HG02973 (cell line): ENCODE measurements around the gene MTMR3.

Source experiments
- ATAC-seq: cut with Tn5 transposase; IDR thresholded peaks from one replicate; pipeline ENCODE4 v1.9.1; 2021; ENCODE audit warnings: moderate library complexity; ENCODE audit not compliant: unreplicated experiment

The MTMR3 gene

DNA sequence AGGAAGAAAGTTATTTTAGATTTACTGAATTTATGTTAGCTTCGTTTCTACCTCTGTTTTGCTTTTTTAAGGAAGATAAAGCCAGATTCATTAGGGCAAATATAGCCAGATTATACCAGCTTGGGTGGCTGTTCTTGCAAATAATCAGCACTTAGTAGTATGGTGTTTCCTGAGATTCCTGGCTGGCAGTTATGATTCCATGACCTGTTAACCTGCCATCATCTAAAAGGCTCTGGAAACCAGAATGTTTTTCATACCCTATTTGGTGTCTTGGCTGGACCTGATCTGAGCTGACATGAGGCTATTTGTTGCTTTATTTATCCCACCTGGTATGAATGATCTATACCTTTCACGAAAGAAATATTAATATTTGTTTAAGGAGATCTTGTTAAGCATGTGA is 114.5 kb downstream of the MTMR3 start:
- no peak for ATAC-seq

GRCh38 chr22:29998627-29999384 is 115.8 kb downstream of the MTMR3 start:
- no peak for ATAC-seq

- ATAC-seq: no peak
Measured at GRCh38 chr22:30000566-30000965, 117.6 kb downstream of the MTMR3 start.

DNA sequence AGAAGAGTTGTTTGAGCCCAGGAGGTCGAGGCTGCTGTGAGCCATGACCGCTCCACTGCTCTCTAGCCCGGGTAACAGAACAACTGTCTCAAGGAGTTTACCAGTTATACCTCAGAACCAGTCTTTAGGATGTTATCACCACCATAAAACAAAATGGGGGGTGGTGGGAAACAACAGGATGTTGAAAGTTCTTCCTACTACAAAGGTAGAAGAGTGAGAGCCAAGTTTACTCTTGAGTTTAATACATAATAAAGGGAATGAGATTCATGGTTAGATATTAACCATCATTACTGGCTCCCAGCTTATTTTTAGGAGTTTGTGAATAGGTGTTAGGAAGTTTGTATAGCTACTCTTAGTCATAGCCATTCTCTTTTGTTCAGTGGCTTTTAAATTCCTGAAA is 118.5 kb downstream of the MTMR3 start:
- no peak for ATAC-seq

- no peak for ATAC-seq
Measured at GRCh38 chr22:30002861-30003486, 120.0 kb downstream of the MTMR3 start.

DNA sequence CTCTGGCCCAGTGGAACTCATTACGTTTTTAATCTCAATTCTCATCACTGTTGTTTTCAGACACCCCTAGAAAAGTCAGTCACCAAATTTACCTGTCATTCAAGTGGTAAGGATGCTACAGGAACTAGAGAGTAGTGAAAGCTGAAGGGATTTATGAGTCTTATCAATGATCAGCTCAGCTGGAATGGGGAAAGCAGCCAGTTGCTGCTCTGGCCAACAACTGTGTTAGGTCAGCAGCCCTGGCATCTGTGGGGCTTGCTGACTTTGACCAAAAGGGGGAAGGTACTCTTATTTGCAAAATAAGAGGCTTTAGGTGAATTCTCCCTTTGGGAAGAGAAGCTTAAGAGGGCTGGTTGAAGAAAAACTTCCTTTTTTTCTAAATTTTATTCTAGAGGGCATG is 121.1 kb downstream of the MTMR3 start:
- ATAC-seq: no peak

DNA sequence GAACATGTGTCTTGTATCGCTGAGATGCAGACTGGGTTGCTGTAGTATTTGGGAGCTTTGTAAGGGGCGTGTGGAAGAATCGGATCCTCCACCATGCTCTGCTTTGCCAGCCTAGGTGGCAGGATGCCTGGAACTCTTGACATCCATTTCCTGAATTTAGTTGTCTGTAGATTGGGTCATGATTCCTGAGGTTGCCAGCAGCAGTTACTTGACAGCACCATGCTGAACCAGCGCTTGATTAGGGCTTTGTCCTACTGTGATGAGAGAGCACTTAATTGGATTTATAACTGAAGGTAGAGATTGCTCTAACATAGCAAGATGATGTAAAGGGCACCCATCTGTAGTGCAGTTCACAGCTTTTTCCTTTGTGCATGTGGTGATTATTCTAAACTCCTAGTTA is 121.7 kb downstream of the MTMR3 start:
- ATAC-seq: no peak

DNA sequence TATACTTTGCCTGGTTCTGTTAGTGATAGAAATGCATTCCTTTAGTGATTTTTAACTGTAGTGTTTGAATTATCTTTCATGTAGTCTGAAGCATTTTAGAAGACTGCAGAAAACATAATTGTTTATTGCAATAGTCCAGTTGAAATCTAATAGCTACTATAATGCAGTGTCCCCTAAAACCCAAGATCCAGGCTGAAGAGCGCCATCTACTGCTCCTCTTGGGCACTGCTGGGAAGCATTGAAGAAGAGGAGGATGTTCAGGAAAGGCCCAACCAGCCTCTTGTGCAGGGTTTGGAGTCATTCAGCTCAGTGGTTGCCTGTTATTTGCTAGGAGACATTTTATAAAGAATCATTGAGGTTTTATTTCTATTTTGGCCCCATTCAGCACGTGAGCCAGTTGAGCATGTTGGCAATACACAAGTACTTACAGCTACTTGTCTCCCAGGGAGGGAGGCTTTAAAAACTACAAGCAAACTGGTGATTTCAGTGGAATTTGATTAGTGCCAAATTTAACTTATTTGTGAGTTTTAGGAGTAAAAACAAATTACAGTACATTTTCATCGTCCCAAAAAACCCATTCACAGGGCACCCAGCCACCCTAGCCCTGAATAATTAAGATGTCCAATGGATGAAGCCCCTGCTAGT is 122.4 kb downstream of the MTMR3 start:
- no peak for ATAC-seq

DNA sequence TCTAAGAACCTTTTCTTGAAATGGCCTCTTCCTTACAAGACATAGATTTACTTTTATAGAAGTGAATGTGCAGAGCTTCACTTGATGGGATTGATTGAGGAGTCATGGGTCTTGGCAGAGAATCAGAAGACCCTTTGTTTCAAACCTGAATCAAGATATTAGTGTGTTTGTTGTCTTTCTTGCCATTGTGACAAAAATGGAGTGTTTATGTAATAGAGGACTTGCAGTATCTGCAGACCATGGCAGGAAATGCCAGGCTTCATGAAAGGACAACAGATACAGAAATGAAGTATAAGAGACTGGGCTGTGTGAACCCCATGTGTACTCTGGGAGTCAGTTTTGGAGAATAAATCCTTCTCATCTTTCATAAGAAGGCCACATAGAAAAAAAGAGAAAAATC is 124.4 kb downstream of the MTMR3 start:
- no peak for ATAC-seq

GRCh38 chr22:30008401-30008800 is 125.4 kb downstream of the MTMR3 start:
- no peak for ATAC-seq

- no peak for ATAC-seq
Measured at GRCh38 chr22:30009478-30009877, 126.5 kb downstream of the MTMR3 start.

GRCh38 chr22:30010789-30011405 is 127.9 kb downstream of the MTMR3 start:
- no peak for ATAC-seq

GRCh38 chr22:30013201-30013600 is 130.2 kb downstream of the MTMR3 start:
- ATAC-seq: no peak

DNA sequence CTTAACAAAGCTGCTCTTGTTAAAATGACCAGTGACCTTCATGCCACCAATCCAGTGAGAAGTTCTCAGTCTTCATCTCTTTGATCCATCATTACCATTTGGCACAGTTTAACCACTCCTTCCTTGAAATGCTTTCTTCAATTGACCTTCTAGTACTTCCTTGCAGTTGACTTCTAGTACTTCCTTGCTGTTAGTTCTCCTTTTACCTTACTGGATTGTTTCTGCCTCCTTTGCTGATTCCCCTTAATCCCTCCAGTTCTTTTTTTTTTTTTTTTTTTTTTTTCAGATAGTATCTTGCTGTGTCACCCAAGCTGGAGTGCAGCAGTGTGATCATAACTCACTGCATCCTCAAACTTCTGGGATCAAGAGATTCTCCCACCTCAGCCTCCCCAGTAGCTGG is 131.3 kb downstream of the MTMR3 start:
- no peak for ATAC-seq

- ATAC-seq: no peak
Measured at GRCh38 chr22:30015229-30015797, 132.3 kb downstream of the MTMR3 start.

- no peak for ATAC-seq
Measured at GRCh38 chr22:30015846-30016245, 132.9 kb downstream of the MTMR3 start.

- no peak for ATAC-seq
Measured at GRCh38 chr22:30016596-30016995, 133.6 kb downstream of the MTMR3 start.

DNA sequence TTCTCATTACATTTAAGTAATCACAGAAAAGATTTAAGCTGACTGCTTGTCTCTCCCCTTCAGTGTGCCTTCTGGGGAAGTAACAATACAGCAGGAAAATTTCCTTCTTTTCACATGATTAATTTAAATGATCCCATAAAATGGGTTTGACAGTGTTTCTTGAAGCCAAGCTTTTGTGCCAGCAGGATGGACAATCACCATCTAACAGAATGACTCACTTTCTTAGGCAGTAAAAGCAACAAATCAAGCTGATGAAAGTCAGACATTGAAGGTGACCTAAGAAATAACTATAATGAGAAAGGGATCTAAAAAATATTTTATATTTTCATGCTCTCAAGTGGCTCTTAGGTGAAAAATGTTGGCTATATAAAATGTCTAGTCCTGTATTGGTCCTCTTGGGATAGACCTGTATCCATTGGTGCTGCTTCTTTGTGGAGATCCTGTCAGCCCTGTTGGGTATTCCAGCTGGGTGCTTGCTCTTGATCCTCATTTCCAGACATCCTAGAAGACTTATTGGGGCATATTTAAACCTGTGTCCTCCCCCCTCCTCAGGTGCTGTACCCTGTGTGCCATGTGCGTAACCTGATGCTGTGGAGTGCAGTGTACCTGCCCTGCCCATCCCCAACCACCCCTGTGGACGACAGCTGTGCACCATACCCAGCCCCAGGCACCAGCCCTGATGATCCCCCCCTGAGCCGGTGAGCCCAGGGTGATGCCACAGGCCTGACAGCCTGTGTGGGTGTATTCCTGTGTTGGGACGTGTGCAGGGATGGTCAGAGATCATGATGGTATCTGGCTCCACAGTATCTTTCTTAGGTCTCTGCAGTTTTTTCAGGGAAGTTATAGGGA is 134.6 kb downstream of the MTMR3 start:
- ATAC-seq: no peak

DNA sequence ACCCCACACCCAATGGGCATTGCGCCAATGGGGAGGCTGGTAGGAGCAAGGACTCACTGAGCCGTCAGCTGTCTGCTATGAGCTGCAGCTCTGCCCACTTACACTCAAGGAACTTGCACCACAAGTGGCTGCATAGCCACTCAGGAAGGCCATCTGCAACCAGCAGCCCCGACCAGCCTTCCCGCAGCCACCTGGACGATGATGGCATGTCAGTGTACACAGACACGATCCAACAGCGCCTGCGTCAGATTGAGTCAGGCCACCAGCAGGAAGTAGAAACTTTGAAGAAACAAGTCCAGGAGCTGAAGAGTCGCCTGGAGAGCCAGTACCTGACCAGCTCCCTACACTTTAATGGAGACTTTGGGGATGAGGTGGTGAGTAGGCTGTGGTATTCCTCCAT is 137.5 kb downstream of the MTMR3 start:
- ATAC-seq: no peak

- ATAC-seq: no peak
Measured at GRCh38 chr22:30021338-30021737, 138.4 kb downstream of the MTMR3 start.
